Measurements from ENCODE around the gene BTNL3.

GRCh38 chr5:180990086-180990881, 1.6 kb downstream of the BTNL3 start:
- TF ChIP-seq CTCF (IDR thresholded peaks at IDR 0.05; ENCODE audit: low read depth, low read length, poor library complexity, severe bottlenecking) (no peak), EZH2phosphoT487 (IDR thresholded peaks at IDR 0.05; ENCODE audit: borderline replicate concordance, low read length) (no peak)

Measured in DOHH2 (cell line).